ENCODE measurements around the gene FILIP1L. TPM values are rescaled to one million over a fixed set of nuclear protein-coding genes. Genes with fewer than 3 reads are reported as not detected.
A peak's percentile ranks its signal among the peaks of the same experiment; 100 is the strongest.

FILIP1L gene
- total and polyA plus RNA-seq, 2 of the 4 experiments (the other 2 are of a cell fraction): 11.5 to 19.9 TPM

GRCh38 chr3:100155128-100155527, 40.8 kb upstream of the FILIP1L start:
- no peaks in the 10 kb centered on the region for H3K36me3 ChIP-seq (ENCODE audit: control insufficient read depth, insufficient read depth, low read length)
- H2AFZ ChIP-seq (replicated peaks; ENCODE audit: low read length, poor library complexity): no peak overlapping the region
- no peak for ATAC-seq (ENCODE audit: low read depth)
- CTCF ChIA-PET: no interaction called here
- H3K9ac ChIP-seq (ENCODE audit: low read depth, low read length): no peak overlapping the region
- H4K91ac ChIP-seq (ENCODE audit: insufficient read depth, low read depth, low read length): no peak overlapping the region
- no peak overlapping the region for H2BK20ac ChIP-seq (ENCODE audit: low read depth, low read length)
- H2AK5ac ChIP-seq (ENCODE audit: low read depth, low read length): no peak overlapping the region
- no TSS peak for BruUV-seq (replicated peaks)
- H3K79me1 ChIP-seq (ENCODE audit: low read depth in 1 of 2, low read length in 2 of 2): no peaks in the 10 kb centered on the region
- no peak overlapping the region for H3K56ac ChIP-seq (ENCODE audit: extremely low read depth, insufficient read depth, low read length)
- peak; percentile 18 for DNase-seq
- POLR2A ChIA-PET (ENCODE audit: unreplicated experiment): interaction anchor here (0.6 kb wide), 1 partner anchor 115 kb away, joined by 3 read pairs; no protein-coding TSS in a partner anchor
- no peak overlapping the region for H3K27ac ChIP-seq (ENCODE audit: insufficient read depth, low read length)
- H2BK120ac ChIP-seq (ENCODE audit: low read depth, low read length): no peak overlapping the region
- H3K27me3 ChIP-seq (ENCODE audit: control insufficient read depth, insufficient read depth, low read length): no peaks in the 10 kb centered on the region
- TF ChIP-seq CTCF (conservative IDR thresholded peaks at IDR 0.05; ENCODE audit: low read depth, low read length) (no peak), RFX5 (IDR thresholded peaks at IDR 0.05; ENCODE audit: low read depth, low read length) (no peak)
- no peak overlapping the region for H2BK15ac ChIP-seq (ENCODE audit: low read depth, low read length)
- H2AK9ac ChIP-seq (replicated peaks; ENCODE audit: low read depth, low read length, poor library complexity): no peak overlapping the region
- H3K18ac ChIP-seq (ENCODE audit: low read depth, low read length): no peak overlapping the region
- H3K4me3 ChIP-seq (ENCODE audit: insufficient read depth, low read depth, low read length): no peak overlapping the region
- dilution Hi-C loops (cut with HindIII; ENCODE audit: low sequenced_read_pairs, unreplicated experiment): no loop called here
- H3K14ac ChIP-seq (replicated peaks; ENCODE audit: low read depth, low read length): no peak overlapping the region
- H4K5ac ChIP-seq (ENCODE audit: low read depth, low read length): no peak overlapping the region
- H3K23ac ChIP-seq (ENCODE audit: low read depth, low read length): no peak overlapping the region
- intact Hi-C loops (cut with micrococcal nuclease): no loop called here
- no peak overlapping the region for H2BK5ac ChIP-seq (ENCODE audit: low read depth, low read length, poor library complexity, severe bottlenecking)
- peaks cover 4% of the 10 kb centered on the region for H3K4me1 ChIP-seq (ENCODE audit: control insufficient read depth, insufficient read depth, low read length)
- H3K9me1 ChIP-seq (ENCODE audit: insufficient read depth, low read length): no peaks in the 10 kb centered on the region
- H3K4me2 ChIP-seq (ENCODE audit: low read depth, low read length): no peak overlapping the region
- no peak overlapping the region for H4K8ac ChIP-seq (ENCODE audit: low read depth in 2 of 2, low read length in 2 of 2)
- no peaks in the 10 kb centered on the region for H4K20me1 ChIP-seq (ENCODE audit: insufficient read depth, low read length)
- in situ Hi-C loops (cut with MboI; ENCODE audit: low sequenced_read_pairs): no loop called here
- no peak overlapping the region for H3K4ac ChIP-seq (ENCODE audit: low read depth, low read length)
- H3K9me3 ChIP-seq (ENCODE audit: control insufficient read depth, insufficient read depth, low read length): peaks cover 5% of the 10 kb centered on the region

Measured in IMR-90 (cell line).